CD4-positive, CD25-positive, alpha-beta regulatory T cell (primary cell): ENCODE results near the gene TBC1D9B. TPM values are rescaled to one million over a fixed set of nuclear protein-coding genes. Genes with fewer than 3 reads are reported as not detected.

Experiments used
- ATAC-seq, 2 donors: fragments of 150-1000 bp; cut with Tn5 transposase; one replicate each; pipeline ENCODE4 v1.10.0; 2021; ENCODE audit warnings: low read depth in 2 of 2, moderate number of reproducible peaks in 2 of 2, moderate library complexity in 1 of 2
- DNase-seq, 3 donors: peaks; one replicate each; pipeline versions ENCODE4 v3.0.0 to v3.0.0-alpha.2; 2012 to 2022; ENCODE audit warnings: mixed read lengths in 1 of 3
- H3K27ac ChIP-seq: one replicate; pipeline ENCODE4 v1.7.0; 2013; ENCODE audit warnings: mild to moderate bottlenecking, low read length; ENCODE audit not compliant: insufficient read depth, poor library complexity, severe bottlenecking
- H3K27me3 ChIP-seq: one replicate; pipeline ENCODE4 v1.7.0; 2013; ENCODE audit warnings: low read length; ENCODE audit not compliant: control insufficient read depth, insufficient read depth
- H3K36me3 ChIP-seq: one replicate; pipeline ENCODE4 v1.7.0; 2013; ENCODE audit warnings: mild to moderate bottlenecking, low read length, moderate library complexity; ENCODE audit not compliant: control insufficient read depth, insufficient read depth
- H3K4me1 ChIP-seq: 2 replicates; pipeline ENCODE4 v1.7.0; 2013; ENCODE audit warnings: mild to moderate bottlenecking, low read length; ENCODE audit not compliant: insufficient read depth, control insufficient read depth, poor library complexity, severe bottlenecking
- H3K4me3 ChIP-seq: one replicate; pipeline ENCODE4 v1.7.0; 2013; ENCODE audit warnings: low read depth, mild to moderate bottlenecking, low read length, moderate library complexity
- H3K9me3 ChIP-seq, 2 experiments: 1 replicate in 1 of 2; 2 replicates in 1 of 2; pipeline ENCODE4 v1.7.0; 2013; ENCODE audit warnings: low read length in 2 of 2, mild to moderate bottlenecking in 1 of 2, moderate library complexity in 1 of 2; ENCODE audit not compliant: control insufficient read depth in 2 of 2
- H3K27ac Mint-ChIP-seq, 3 donors: one replicate each; pipeline ENCODE4 v1.8.0; 2020 to 2022; ENCODE audit warnings: mild to moderate bottlenecking in 3 of 3, mixed read lengths in 3 of 3, moderate library complexity in 2 of 3
- H3K27me3 Mint-ChIP-seq: one replicate; pipeline ENCODE4 v1.8.0; 2022; ENCODE audit warnings: mild to moderate bottlenecking, mixed read lengths
- H3K36me3 Mint-ChIP-seq: one replicate; pipeline ENCODE4 v1.8.0; 2020; ENCODE audit warnings: mixed read lengths
- H3K4me1 Mint-ChIP-seq, 4 donors: one replicate each; pipeline ENCODE4 v1.8.0; 2020 to 2022; ENCODE audit warnings: mixed read lengths in 4 of 4, mild to moderate bottlenecking in 1 of 4
- H3K4me3 Mint-ChIP-seq, 4 donors: one replicate each; pipeline ENCODE4 v1.8.0; 2020 to 2022; ENCODE audit warnings: mild to moderate bottlenecking in 4 of 4, mixed read lengths in 4 of 4, moderate library complexity in 3 of 4
- H3K9me3 Mint-ChIP-seq, 7 donors: one replicate each; pipeline ENCODE4 v1.8.0; 2020 to 2022; ENCODE audit warnings: mixed read lengths in 7 of 7, mild to moderate bottlenecking in 3 of 7, moderate library complexity in 2 of 7
- polyA plus RNA-seq, 4 donors: library from polyadenylated mRNA; unstranded; fragments of 300-500 nt; fragmentation: Illumina TruSeq; gene quantifications; one replicate each; pipeline ENCODE4 v1.2.3, GENCODE V29; 2021
- total RNA-seq: library from RNA; stranded (reverse); gene quantifications from one replicate; pipeline ENCODE4 v1.2.3, GENCODE V29; 2022

Gene TBC1D9B
- total and polyA plus RNA-seq, 5 donors from 2014 or later, result 11.3 to 53.1 (median 15.9) TPM

GRCh38 chr5:179915406-179915935, 7.8 kb upstream of the TBC1D9B start:
- Mint-ChIP-seq H3K9me3 (no peaks in the 10 kb centered on the region), H3K27ac (no peak overlapping the region), H3K36me3 (no peaks in the 10 kb centered on the region), H3K4me3 (no peak overlapping the region), H3K27me3 (peaks cover 4% of the 10 kb centered on the region), H3K4me1 (peaks cover 0 to 5% (median 0%) of the 10 kb centered on the region in 4 donors)
- DNase-seq (no peak), ATAC-seq (no peak)
- Histone ChIP-seq H3K4me3 (no peak overlapping the region), H3K9me3 (no peaks in the 10 kb centered on the region), H3K27me3 (no peaks in the 10 kb centered on the region), H3K36me3 (no peaks in the 10 kb centered on the region), H3K27ac (no peak overlapping the region), H3K4me1 (no peaks in the 10 kb centered on the region)

- Mint-ChIP-seq H3K9me3 (no peaks in the 10 kb centered on the region), H3K27me3 (peaks cover 4% of the 10 kb centered on the region), H3K4me3 (no peak overlapping the region), H3K36me3 (no peaks in the 10 kb centered on the region), H3K27ac (no peak overlapping the region), H3K4me1 (peaks cover 0 to 8% (median 0%) of the 10 kb centered on the region in 4 donors)
- ATAC-seq (no peak), DNase-seq (no peak)
- Histone ChIP-seq H3K27ac (no peak overlapping the region), H3K9me3 (no peaks in the 10 kb centered on the region), H3K36me3 (no peaks in the 10 kb centered on the region), H3K4me1 (no peaks in the 10 kb centered on the region), H3K4me3 (no peak overlapping the region), H3K27me3 (no peaks in the 10 kb centered on the region)
Observed at GRCh38 chr5:179914032-179914755, 6.5 kb upstream of the TBC1D9B start.

- H3K4me1 Mint-ChIP-seq, result peaks cover 0 to 13% (median 0%) of the 10 kb centered on the region in 4 donors
- no peaks in the 10 kb centered on the region for H3K27me3 ChIP-seq
- ATAC-seq, result no peak
- H3K9me3 Mint-ChIP-seq, result no peaks in the 10 kb centered on the region
- peaks cover 4% of the 10 kb centered on the region for H3K27me3 Mint-ChIP-seq
- H3K4me3 ChIP-seq, result no peak overlapping the region
- H3K4me1 ChIP-seq, result peaks cover 2% of the 10 kb centered on the region
- H3K27ac ChIP-seq, result no peak overlapping the region
- H3K36me3 Mint-ChIP-seq, result no peaks in the 10 kb centered on the region
- DNase-seq, result no peak
- no peaks in the 10 kb centered on the region for H3K9me3 ChIP-seq
- no peaks in the 10 kb centered on the region for H3K36me3 ChIP-seq
- H3K27ac Mint-ChIP-seq, result no peak overlapping the region
- H3K4me3 Mint-ChIP-seq, result no peak overlapping the region
Observed at GRCh38 chr5:179913461-179913860, 5.8 kb upstream of the TBC1D9B start.

GRCh38 chr5:179912951-179913350, 5.3 kb upstream of the TBC1D9B start:
- no peaks in the 10 kb centered on the region for H3K9me3 Mint-ChIP-seq
- Histone ChIP-seq H3K36me3 (no peaks in the 10 kb centered on the region), H3K4me3 (no peak overlapping the region), H3K27me3 (no peaks in the 10 kb centered on the region), H3K9me3 (no peaks in the 10 kb centered on the region), H3K4me1 (peaks cover 8% of the 10 kb centered on the region), H3K27ac (no peak overlapping the region)
- ATAC-seq, result no peak
- H3K4me3 Mint-ChIP-seq, result no peak overlapping the region
- H3K27ac Mint-ChIP-seq, result no peak overlapping the region
- DNase-seq, result no peak
- peaks cover 4% of the 10 kb centered on the region for H3K27me3 Mint-ChIP-seq
- no peaks in the 10 kb centered on the region for H3K36me3 Mint-ChIP-seq
- peaks cover 0 to 13% (median 0%) of the 10 kb centered on the region in 4 donors for H3K4me1 Mint-ChIP-seq

- ATAC-seq (no peak), DNase-seq (no peak)
- no peaks in the 10 kb centered on the region for H3K9me3 Mint-ChIP-seq
- H3K27ac ChIP-seq, result no peak overlapping the region
- H3K4me1 ChIP-seq, result peaks cover 8% of the 10 kb centered on the region
- H3K36me3 Mint-ChIP-seq, result no peaks in the 10 kb centered on the region
- H3K27ac Mint-ChIP-seq, result no peak overlapping the region
- H3K27me3 ChIP-seq, result no peaks in the 10 kb centered on the region
- peaks cover 2% of the 10 kb centered on the region for H3K27me3 Mint-ChIP-seq
- no peak overlapping the region for H3K4me3 Mint-ChIP-seq
- H3K36me3 ChIP-seq, result no peaks in the 10 kb centered on the region
- H3K4me1 Mint-ChIP-seq, result peaks cover 0 to 13% (median 0%) of the 10 kb centered on the region in 4 donors
- H3K9me3 ChIP-seq, result no peaks in the 10 kb centered on the region
- no peak overlapping the region for H3K4me3 ChIP-seq
Observed at GRCh38 chr5:179912386-179912785, 4.7 kb upstream of the TBC1D9B start.

GRCh38 chr5:179909224-179909623, 1.5 kb upstream of the TBC1D9B start:
- Histone ChIP-seq H3K27me3 (no peaks in the 10 kb centered on the region), H3K9me3 (no peaks in the 10 kb centered on the region), H3K36me3 (no peaks in the 10 kb centered on the region), H3K4me3 (no peak overlapping the region), H3K4me1 (peaks cover 19% of the 10 kb centered on the region), H3K27ac (no peak overlapping the region)
- ATAC-seq (no peak), DNase-seq (no peak)
- no peaks in the 10 kb centered on the region for H3K9me3 Mint-ChIP-seq
- peaks cover 6% of the 10 kb centered on the region for H3K36me3 Mint-ChIP-seq
- H3K4me1 Mint-ChIP-seq, result peaks cover 3 to 36% (median 9%) of the 10 kb centered on the region in 4 donors
- no peak overlapping the region for H3K27ac Mint-ChIP-seq
- no peaks in the 10 kb centered on the region for H3K27me3 Mint-ChIP-seq
- peak overlapping the region; percentile 49 to 88 (median 76) for H3K4me3 Mint-ChIP-seq

- Mint-ChIP-seq H3K27ac (no peak overlapping the region), H3K4me3 (peak overlapping the region; percentile 82 to 88 (median 86)), H3K9me3 (no peaks in the 10 kb centered on the region), H3K36me3 (peaks cover 9% of the 10 kb centered on the region), H3K4me1 (peaks cover 3 to 38% (median 10%) of the 10 kb centered on the region in 4 donors), H3K27me3 (no peaks in the 10 kb centered on the region)
- Histone ChIP-seq H3K27me3 (no peaks in the 10 kb centered on the region), H3K27ac (no peak overlapping the region), H3K9me3 (no peaks in the 10 kb centered on the region), H3K4me1 (peaks cover 19% of the 10 kb centered on the region), H3K4me3 (no peak overlapping the region), H3K36me3 (peaks cover 5% of the 10 kb centered on the region)
- no peak for DNase-seq
- no peak for ATAC-seq
Observed at GRCh38 chr5:179908528-179908927, 831 bp upstream of the TBC1D9B start.
